Aorta (tissue), 5 donors: ENCODE data around the gene UPK3BL1. TPM values are rescaled to one million over a fixed set of nuclear protein-coding genes. Genes with fewer than 3 reads are reported as not detected.
"Not testable (repeated sequence)": the region's sequence is repeated elsewhere in the genome, so short reads cannot be mapped to it uniquely, and the experiment has no call there.

Experiments
- ATAC-seq: fragments of 200-7000 bp; cut with Tn5 transposase; one replicate; pipeline ENCODE4 v1.9.1; 2022; ENCODE audit warnings: moderate library complexity; ENCODE audit not compliant: low FRiP score
- DNase-seq, 2 donors: peaks; one replicate each; pipeline ENCODE4 v3.0.0-alpha.2; 2020
- H3K27ac ChIP-seq, 2 donors: one replicate each; pipeline ENCODE4 v1.5.1; 2013; ENCODE audit warnings: low read length in 2 of 2, mild to moderate bottlenecking in 2 of 2, moderate library complexity in 2 of 2, control low read depth in 1 of 2, inconsistent platforms in 1 of 2, low read depth in 1 of 2
- H3K27me3 ChIP-seq, 2 donors: one replicate each; pipeline ENCODE4 v1.6.1; 2013; ENCODE audit warnings: control low read depth in 1 of 2, low read length in 1 of 2, mild to moderate bottlenecking in 1 of 2, moderate library complexity in 1 of 2; ENCODE audit not compliant: insufficient read depth in 2 of 2, control insufficient read depth in 1 of 2
- H3K36me3 ChIP-seq, 2 donors: one replicate each; pipeline ENCODE4 v1.6.1; 2013; ENCODE audit warnings: control low read depth in 1 of 2, low read length in 1 of 2, mild to moderate bottlenecking in 1 of 2; ENCODE audit not compliant: insufficient read depth in 2 of 2, control insufficient read depth in 1 of 2
- H3K4me1 ChIP-seq, 2 donors: one replicate each; pipeline ENCODE4 v1.6.1; 2013; ENCODE audit warnings: low read length in 2 of 2, control low read depth in 1 of 2, mild to moderate bottlenecking in 1 of 2, moderate library complexity in 1 of 2; ENCODE audit not compliant: insufficient read depth in 2 of 2, control insufficient read depth in 1 of 2
- H3K4me3 ChIP-seq, 2 donors: one replicate each; pipeline ENCODE4 v1.5.1; 2013; ENCODE audit warnings: low read length in 2 of 2, control low read depth in 1 of 2, mild to moderate bottlenecking in 1 of 2
- H3K9me3 ChIP-seq: one replicate; pipeline ENCODE4 v1.6.1; 2013; ENCODE audit warnings: mild to moderate bottlenecking, low read length; ENCODE audit not compliant: control insufficient read depth
- WGBS, 2 donors: extraction: QIAGEN DNeasy Blood & Tissue Kit; methylation state at CpG; one replicate each; pipeline ENCODE4 v1.1.7; 2013; 5-methylcytosine and 5-hydroxymethylcytosine counted together
- intact Hi-C, 2 donors: fragments of 100-400 bp; cut with DNase I; formaldehyde crosslinking; loops; one replicate each; pipeline versions ENCODE4 v1.14.2 to v1.15.0; 2022
- polyA plus RNA-seq, 2 donors: library from polyadenylated mRNA; stranded (reverse); fragments of 200-250 nt; gene quantifications; one replicate each; pipeline ENCODE4 v1.2.3, GENCODE V29; 2013
- total RNA-seq, 2 donors: library from RNA; stranded (reverse); fragmentation: NEBNext Ultra II Directional; extraction: Animal tissue kit (Norgen Biotek cat#: 25700); gene quantifications; one replicate each; pipeline ENCODE4 v1.2.1, GENCODE V29; 2021
- donor health status: healthy with polysubstance abuse.
- donor health status: Bipolar disorder and iron deficiency.
- donor health status: DM: no; HTN: no; CAD: no.
- donor health status: DM: no; HTN: no; CAD: no.
- donor health status: DM: yes; HTN: yes; CAD: no.

The UPK3BL1 gene
- total and polyA plus RNA-seq, 4 donors = 7.5 to 142 (median 24.7) TPM

GRCh38 chr7:102636956-102637355, 5.6 kb downstream of the UPK3BL1 start:
- H3K27ac ChIP-seq, H3K4me1 ChIP-seq, H3K36me3 ChIP-seq, H3K27me3 ChIP-seq, intact Hi-C loops, H3K4me3 ChIP-seq, ATAC-seq, H3K9me3 ChIP-seq: not testable (repeated sequence)
- 86 to 90% methylated on average over 8 to 9 of the region's 13 CpGs for WGBS, 2 donors
- peak in 1 of 2 donors; percentile 35 for DNase-seq

GRCh38 chr7:102635354-102635753, 7.2 kb downstream of the UPK3BL1 start:
- H3K27me3 ChIP-seq, H3K4me3 ChIP-seq, H3K27ac ChIP-seq, H3K4me1 ChIP-seq, intact Hi-C loops, H3K9me3 ChIP-seq, DNase-seq, H3K36me3 ChIP-seq: not testable (repeated sequence)
- WGBS, 2 donors = 86% methylated on average over 3 of the region's 5 CpGs; no CpG with 5 or more reads in 1 of the 2 donors
- ATAC-seq = peak; percentile 12

- intact Hi-C loops = not testable (repeated sequence)
Measured at GRCh38 chr7:102634299-102634698, 8.3 kb downstream of the UPK3BL1 start.

GRCh38 chr7:102630622-102631021, 12.0 kb downstream of the UPK3BL1 start:
- H3K36me3 ChIP-seq, H3K27me3 ChIP-seq, intact Hi-C loops, H3K9me3 ChIP-seq, H3K4me1 ChIP-seq, H3K4me3 ChIP-seq, H3K27ac ChIP-seq, ATAC-seq: not testable (repeated sequence)
- peak in 1 of 2 donors; percentile 42 for DNase-seq
- WGBS, 2 donors = 61 to 72% methylated on average over 5 of the region's 9 CpGs

More at GRCh38 chr7:102634299-102634698, 8.3 kb downstream of the UPK3BL1 start:
- H3K36me3 ChIP-seq, H3K4me3 ChIP-seq, H3K27me3 ChIP-seq, ATAC-seq, H3K9me3 ChIP-seq, DNase-seq, H3K4me1 ChIP-seq, H3K27ac ChIP-seq: not testable (repeated sequence)
- 85 to 88% methylated on average over 2 of the region's 6 CpGs for whole genome bisulfite sequencing, 2 donors

DNA sequence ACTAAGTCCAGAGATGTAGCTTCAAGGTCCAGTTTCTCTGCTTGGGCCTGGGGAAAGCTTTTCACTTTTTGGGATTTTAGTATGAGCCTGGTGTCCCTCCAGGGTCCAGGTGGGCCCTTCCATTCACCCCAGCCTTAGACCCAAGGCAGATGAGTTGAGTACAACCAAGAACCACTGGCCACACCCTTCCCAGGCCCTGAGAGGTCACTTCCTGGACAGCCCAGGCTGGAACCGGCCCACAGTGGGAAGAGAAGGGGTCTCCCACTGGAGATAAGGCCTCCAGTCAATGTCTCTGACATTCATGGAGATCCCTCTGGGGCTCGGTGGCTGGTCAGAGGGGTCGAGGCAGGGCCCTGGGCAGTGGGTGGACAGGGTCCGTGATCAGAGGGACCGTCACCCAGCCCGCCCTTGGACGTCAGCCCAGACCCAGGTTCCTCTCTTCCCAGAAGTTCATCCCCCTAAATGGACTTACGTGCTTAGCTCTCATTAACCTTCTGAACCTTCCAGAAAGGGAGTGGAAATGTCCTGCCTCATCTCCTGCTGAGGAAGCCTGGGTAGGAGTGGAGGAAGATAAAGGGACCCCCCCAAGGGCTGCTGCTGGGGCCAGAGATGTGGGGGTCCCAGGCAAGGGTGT, 15.2 kb downstream of the UPK3BL1 start:
- H3K9me3 ChIP-seq, intact Hi-C loops, H3K4me1 ChIP-seq, H3K36me3 ChIP-seq, H3K27ac ChIP-seq, H3K4me3 ChIP-seq, DNase-seq, H3K27me3 ChIP-seq: not testable (repeated sequence)
- WGBS, 2 donors = no CpG with 5 or more reads among the region's 8 CpGs
- ATAC-seq = peak; percentile 8

DNA sequence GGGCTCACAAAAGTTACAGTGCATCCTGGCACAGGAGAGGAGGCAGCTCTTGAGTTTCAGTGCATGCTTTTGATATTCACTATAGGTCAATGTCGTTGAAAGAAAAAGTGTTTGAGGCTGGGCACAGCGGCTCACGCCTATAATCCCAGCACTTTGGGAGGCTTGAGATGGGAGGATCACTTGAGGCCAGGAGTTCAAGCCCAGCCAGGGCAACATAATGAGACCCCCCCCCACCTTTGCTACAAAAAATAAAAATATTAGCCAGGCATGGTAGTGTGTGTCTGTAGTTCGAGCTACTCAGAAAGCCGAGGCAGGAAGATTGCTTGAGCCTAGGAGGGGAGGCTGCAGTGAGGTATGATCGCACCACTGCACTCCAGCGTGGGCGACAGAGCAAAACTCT, 24.5 kb downstream of the UPK3BL1 start:
- H3K36me3 ChIP-seq, H3K27me3 ChIP-seq, H3K27ac ChIP-seq, H3K4me1 ChIP-seq, intact Hi-C loops, H3K9me3 ChIP-seq, ATAC-seq, H3K4me3 ChIP-seq: not testable (repeated sequence)
- peak in 1 of 2 donors; percentile 15 for DNase-seq
- 85% methylated on average over 3 to 5 of the region's 8 CpGs for WGBS, 2 donors

GRCh38 chr7:102616507-102617125, 26.0 kb downstream of the UPK3BL1 start, which contains the start of gene RASA4:
Gene RASA4 (minus strand): TSS chr7:102616756. CDS start chr7:102616689, 67 bp downstream.
- peak within 1 kb of the TSS; percentile 36 to 64 for H3K4me3 ChIP-seq
- H3K9me3 ChIP-seq, H3K27ac ChIP-seq, intact Hi-C loops, H3K27me3 ChIP-seq, H3K4me1 ChIP-seq, H3K36me3 ChIP-seq: not testable (repeated sequence)
- peak; percentile 91 for ATAC-seq
- 0% methylated on average over 18 to 29 of the region's 62 CpGs for WGBS, 2 donors
- peak; percentile 70 to 80 for DNase-seq

GRCh38 chr7:102615930-102616329, 26.7 kb downstream of the UPK3BL1 start:
- H3K4me3 ChIP-seq, H3K27me3 ChIP-seq, H3K4me1 ChIP-seq, H3K27ac ChIP-seq, intact Hi-C loops, H3K9me3 ChIP-seq, H3K36me3 ChIP-seq, DNase-seq, ATAC-seq: not testable (repeated sequence)
- no CpG with 5 or more reads among the region's 10 CpGs for WGBS, 2 donors

GRCh38 chr7:102614873-102615272, 27.7 kb downstream of the UPK3BL1 start:
- ATAC-seq = peak; percentile 0
- DNase-seq, H3K4me3 ChIP-seq, H3K27me3 ChIP-seq, H3K9me3 ChIP-seq, H3K36me3 ChIP-seq, H3K27ac ChIP-seq, intact Hi-C loops, H3K4me1 ChIP-seq: not testable (repeated sequence)
- no CpG with 5 or more reads among the region's 3 CpGs for WGBS, 2 donors
